ENCODE results near the gene ASPN.

Gene ASPN

GRCh38 chr9:92482329-92482728 lies at the start of gene ASPN:
Gene ASPN, minus strand, starts transcription at chr9:92482506.
- FAIRE-seq: no peak

GRCh38 chr9:92530893-92531292 lies 48.6 kb upstream of the ASPN start:
- FAIRE-seq: no peak

- no peak for FAIRE-seq
Measured at GRCh38 chr9:92529124-92529523, 46.8 kb upstream of the ASPN start.

GRCh38 chr9:92528522-92528849 lies 46.2 kb upstream of the ASPN start:
- peak; percentile 45 for FAIRE-seq

GRCh38 chr9:92527832-92528521 lies 45.7 kb upstream of the ASPN start:
- FAIRE-seq: no peak

- FAIRE-seq: no peak
Measured at GRCh38 chr9:92527291-92527828, 45.1 kb upstream of the ASPN start.

GRCh38 chr9:92525306-92525705 lies 43.0 kb upstream of the ASPN start:
- no peak for FAIRE-seq

GRCh38 chr9:92524881-92525280 lies 42.6 kb upstream of the ASPN start:
- FAIRE-seq: no peak

- no peak for FAIRE-seq
Measured at GRCh38 chr9:92522983-92523970, 41.0 kb upstream of the ASPN start.

- no peak for FAIRE-seq
Measured at GRCh38 chr9:92520837-92521236, 38.5 kb upstream of the ASPN start.

- no peak for FAIRE-seq
Measured at GRCh38 chr9:92518199-92518598, 35.9 kb upstream of the ASPN start.

- no peak for FAIRE-seq
Measured at GRCh38 chr9:92517046-92517445, 34.7 kb upstream of the ASPN start.

- no peak for FAIRE-seq
Measured at GRCh38 chr9:92516521-92516920, 34.2 kb upstream of the ASPN start.

GRCh38 chr9:92514635-92515034 lies 32.3 kb upstream of the ASPN start:
- FAIRE-seq: no peak

- no peak for FAIRE-seq
Measured at GRCh38 chr9:92513349-92513748, 31.0 kb upstream of the ASPN start.

- FAIRE-seq: no peak
Measured at GRCh38 chr9:92512622-92513021, 30.3 kb upstream of the ASPN start.

GRCh38 chr9:92510747-92511146 lies 28.4 kb upstream of the ASPN start:
- no peak for FAIRE-seq

GRCh38 chr9:92509050-92509449 lies 26.7 kb upstream of the ASPN start:
- no peak for FAIRE-seq

GRCh38 chr9:92508018-92508820 lies 25.9 kb upstream of the ASPN start:
- no peak for FAIRE-seq

GRCh38 chr9:92507496-92507895 lies 25.2 kb upstream of the ASPN start:
- no peak for FAIRE-seq

GRCh38 chr9:92507005-92507404 lies 24.7 kb upstream of the ASPN start:
- FAIRE-seq: no peak

- FAIRE-seq: no peak
Measured at GRCh38 chr9:92506184-92506857, 24.0 kb upstream of the ASPN start.

GRCh38 chr9:92504881-92505280 lies 22.6 kb upstream of the ASPN start:
- FAIRE-seq: no peak

All from islet of Langerhans (tissue), 1 donor.